Smooth muscle cell of the brain vasculature (primary cell): ENCODE measurements around the gene MINPP1.
"Not testable (repeated sequence)": the region's sequence is repeated elsewhere in the genome, so short reads cannot be mapped to it uniquely, and the experiment has no call there.

Experiments
- DNase-seq: peaks from one replicate; pipeline ENCODE4 v3.0.0-alpha.2; 2012; ENCODE audit warnings: low read depth, low spot score

Gene MINPP1

GRCh38 chr10:87565010-87565409 lies 60.3 kb downstream of the MINPP1 start:
- DNase-seq = no peak

GRCh38 chr10:87575851-87576250 lies 71.2 kb downstream of the MINPP1 start:
- DNase-seq = no peak

GRCh38 chr10:87578160-87578841 lies 73.6 kb downstream of the MINPP1 start:
- DNase-seq = no peak

- DNase-seq = no peak
Measured at GRCh38 chr10:87578842-87579401, 74.2 kb downstream of the MINPP1 start.

- DNase-seq = no peak
Measured at GRCh38 chr10:87579563-87579962, 74.9 kb downstream of the MINPP1 start.

GRCh38 chr10:87580016-87580415 lies 75.3 kb downstream of the MINPP1 start:
- DNase-seq = no peak

GRCh38 chr10:87585565-87586514 lies 81.1 kb downstream of the MINPP1 start:
- DNase-seq = no peak

GRCh38 chr10:87589645-87590051 lies 85.0 kb downstream of the MINPP1 start:
- DNase-seq = peak; percentile 57

- DNase-seq = no peak
Measured at GRCh38 chr10:87590705-87591588, 86.3 kb downstream of the MINPP1 start.

GRCh38 chr10:87591589-87591886 lies 86.8 kb downstream of the MINPP1 start:
- DNase-seq = no peak

- not testable (repeated sequence) for DNase-seq
Measured at GRCh38 chr10:87592920-87593319, 88.2 kb downstream of the MINPP1 start.

GRCh38 chr10:87593702-87594101 lies 89.0 kb downstream of the MINPP1 start:
- DNase-seq = no peak

- no peak for DNase-seq
Measured at GRCh38 chr10:87594181-87594580, 89.5 kb downstream of the MINPP1 start.

GRCh38 chr10:87594864-87595263 lies 90.2 kb downstream of the MINPP1 start:
- no peak for DNase-seq

- no peak for DNase-seq
Measured at GRCh38 chr10:87596351-87596750, 91.7 kb downstream of the MINPP1 start.

GRCh38 chr10:87598700-87599099 lies 94.0 kb downstream of the MINPP1 start:
- no peak for DNase-seq

GRCh38 chr10:87600581-87600980 lies 95.9 kb downstream of the MINPP1 start:
- no peak for DNase-seq
